GOT3 (cell line): Measurements from ENCODE around the gene SLC45A1.

Experiments used
- DNase-seq: peaks from one replicate; lab custom pipeline; 2025; ENCODE audit warnings: mixed read lengths; lab: John Stamatoyannopoulos, UW

SLC45A1 gene

DNA sequence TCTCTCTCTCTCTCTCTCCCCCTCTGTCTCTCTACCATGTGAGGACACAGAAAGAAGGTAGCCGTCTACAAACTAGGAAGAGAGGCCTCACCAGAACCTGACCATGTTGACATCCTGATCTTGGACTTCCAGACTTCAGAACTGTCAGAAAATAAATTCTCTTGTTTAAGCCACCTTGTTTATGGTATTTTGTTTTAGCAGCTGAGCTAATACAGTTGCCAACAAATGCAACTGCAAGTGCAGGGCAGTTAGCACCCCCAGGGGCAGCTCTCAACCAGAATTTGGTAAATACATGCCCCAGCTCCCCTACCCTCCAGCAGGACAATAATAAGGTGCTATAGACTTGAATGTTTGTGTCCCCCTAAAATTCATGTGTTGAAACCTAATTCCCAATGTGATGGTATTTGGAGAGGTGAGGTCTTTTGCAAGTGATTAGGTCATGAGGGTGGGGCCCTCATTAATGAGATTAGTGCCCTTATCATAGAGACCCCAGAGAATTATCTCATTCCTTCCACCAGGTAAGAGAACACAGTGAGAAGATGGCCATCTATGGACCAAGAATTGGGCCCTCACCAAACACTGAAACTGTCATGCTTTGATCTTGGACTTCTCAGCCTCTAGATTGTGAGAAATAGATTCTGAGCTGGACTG lies 6.7 kb upstream of the SLC45A1 start:
- DNase-seq: no peak

DNA sequence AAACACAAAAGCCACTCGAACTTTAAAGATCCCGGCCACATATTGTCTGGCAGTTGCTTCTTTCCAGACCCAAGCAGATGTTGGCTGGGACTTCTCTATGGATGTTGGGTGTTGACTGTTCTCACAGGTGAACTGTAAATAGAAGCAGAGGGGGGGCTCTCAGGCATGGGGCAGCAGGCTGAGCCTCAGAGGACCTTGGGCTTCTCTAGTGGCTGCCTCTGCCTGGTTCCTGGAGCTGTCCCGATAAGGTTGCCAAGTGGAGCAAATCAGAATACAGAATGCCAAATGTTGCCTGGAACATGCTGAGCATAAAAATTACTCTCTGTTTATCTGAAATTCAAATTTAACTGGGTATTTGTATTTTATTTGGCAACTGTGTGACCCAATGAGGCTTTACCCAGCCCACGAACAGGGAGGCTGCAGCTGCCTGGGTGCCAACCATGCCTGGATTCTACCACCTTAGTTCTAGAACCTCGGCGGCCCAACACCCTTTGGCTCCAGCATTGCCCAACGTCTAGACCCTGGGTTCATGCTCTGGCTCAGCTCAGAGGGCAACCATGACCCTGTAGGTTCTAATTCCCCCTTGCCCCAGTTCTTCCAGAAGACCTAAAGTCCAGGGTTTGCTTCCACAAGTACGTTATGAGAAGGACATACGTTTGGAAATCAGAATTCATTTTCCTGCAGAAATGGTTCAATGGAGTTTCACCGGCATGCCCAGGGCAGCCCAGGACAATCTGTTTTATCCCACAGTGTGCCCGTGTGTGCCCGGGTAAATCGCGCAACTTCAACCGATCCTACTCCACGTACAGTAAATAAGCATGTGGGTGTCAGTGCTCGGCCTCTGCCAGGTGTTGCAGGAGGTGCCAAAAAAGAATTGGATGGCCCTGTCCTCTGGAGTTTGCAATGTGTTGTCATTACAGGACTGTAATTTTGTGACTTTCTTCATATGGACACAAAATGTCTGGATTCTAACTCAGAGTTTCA lies 5.4 kb upstream of the SLC45A1 start:
- DNase-seq: no peak

DNA sequence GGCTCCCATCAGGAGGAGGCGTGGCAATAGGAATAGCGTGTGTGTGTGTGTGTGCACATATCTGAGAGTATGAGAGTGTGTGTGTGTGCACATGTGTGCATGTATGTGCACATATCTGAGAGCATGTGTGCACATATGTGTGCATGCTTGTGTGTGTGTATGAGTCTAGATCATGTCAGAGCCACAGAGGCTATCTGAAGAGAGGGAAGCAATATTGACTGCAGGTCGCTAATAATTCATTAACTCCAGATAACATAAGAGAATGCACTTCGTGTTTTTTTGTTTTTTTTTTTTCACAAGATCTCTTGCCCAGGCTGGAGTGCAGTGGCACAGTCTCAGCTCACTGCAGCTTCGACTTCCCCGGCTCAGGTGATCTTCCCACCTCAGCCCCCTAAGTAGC lies 4.7 kb upstream of the SLC45A1 start:
- no peak for DNase-seq

DNA sequence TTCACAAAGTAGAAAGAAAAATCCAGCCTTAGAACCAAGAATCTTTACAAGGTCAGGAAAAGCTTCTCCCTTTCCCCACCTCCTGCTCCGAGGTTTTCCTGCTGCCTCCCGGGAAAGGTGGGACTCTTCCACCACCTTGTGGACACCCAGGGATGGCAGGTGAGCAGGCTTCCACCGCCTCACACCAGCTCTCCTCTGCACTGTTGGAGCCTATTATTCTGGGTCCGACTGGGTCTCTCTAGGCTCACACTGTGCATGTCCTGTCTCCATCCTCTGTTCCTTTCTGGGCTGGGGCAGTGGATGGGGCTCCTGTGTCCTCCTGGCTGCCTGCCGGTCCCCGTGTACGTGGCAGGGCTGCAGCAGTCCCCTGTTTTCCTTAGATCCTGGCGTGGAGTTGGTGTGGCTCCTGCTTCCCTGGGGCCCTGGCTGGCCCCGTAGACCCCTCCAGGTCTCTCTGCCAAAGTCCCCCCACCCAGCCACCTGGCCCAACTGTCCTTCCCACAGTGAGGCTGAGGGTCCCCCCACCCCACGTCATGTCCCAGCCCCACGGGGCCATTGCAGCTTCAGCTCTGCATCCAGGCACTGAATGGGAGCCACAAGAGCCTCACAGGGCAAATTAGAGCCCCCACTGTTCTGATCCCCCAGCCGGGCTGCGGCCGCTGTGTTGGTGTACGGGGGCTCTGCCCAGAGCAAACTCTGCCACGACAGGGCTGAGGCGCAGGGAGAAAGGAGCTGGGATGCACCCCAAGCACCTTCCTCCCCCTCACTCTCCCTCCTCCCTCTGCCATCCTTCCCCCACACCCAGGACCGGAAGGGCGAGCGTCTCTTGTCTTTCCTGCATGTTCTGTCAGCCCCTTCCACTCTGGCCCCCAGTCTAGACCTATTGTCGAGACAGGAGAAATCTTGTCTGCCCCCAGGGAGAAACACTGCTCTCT lies 3.3 kb upstream of the SLC45A1 start:
- peak; percentile 21 for DNase-seq

DNA sequence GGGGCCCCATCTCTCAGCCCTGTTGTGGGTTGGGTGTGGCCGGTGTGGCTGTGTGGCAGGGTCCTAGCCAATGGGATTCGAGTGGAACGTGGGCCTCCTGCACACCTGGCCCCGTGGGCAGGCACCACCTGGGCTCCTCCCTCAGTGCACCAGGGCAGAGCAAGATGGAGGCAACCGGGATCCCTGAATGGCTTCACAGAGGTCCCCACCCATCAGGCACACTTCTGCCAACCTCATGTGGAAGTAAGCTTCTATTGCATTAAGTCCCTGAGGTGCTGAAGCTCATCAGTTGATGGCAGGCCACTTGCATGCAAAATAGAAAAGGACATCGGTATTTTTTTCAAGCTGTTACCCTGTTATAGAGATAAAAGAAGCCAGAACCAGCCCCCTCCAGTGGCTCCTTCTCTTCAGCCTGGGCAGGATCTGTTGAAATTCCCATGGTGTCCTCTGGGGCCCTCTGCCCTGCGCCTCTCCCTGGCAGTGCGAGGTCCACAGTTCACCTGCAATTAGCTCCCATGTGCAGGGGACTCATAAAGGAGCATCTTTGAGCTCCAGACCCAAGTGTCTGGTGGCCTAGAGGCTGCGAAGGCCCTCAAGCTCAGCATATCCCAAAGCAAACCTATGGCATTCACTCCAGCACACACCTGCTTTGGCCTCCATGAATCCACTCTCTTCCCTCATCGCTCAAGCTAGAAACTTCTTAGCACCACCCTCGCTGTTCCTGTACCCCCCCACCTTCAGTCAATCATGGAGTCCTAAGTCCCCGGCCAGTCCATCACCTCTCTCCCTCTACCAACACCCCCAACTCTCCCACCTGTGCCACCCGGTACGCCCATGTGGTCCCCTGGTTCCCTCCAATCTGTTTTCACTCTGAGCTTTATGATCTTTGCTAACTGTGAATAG lies 2.1 kb upstream of the SLC45A1 start:
- no peak for DNase-seq

DNA sequence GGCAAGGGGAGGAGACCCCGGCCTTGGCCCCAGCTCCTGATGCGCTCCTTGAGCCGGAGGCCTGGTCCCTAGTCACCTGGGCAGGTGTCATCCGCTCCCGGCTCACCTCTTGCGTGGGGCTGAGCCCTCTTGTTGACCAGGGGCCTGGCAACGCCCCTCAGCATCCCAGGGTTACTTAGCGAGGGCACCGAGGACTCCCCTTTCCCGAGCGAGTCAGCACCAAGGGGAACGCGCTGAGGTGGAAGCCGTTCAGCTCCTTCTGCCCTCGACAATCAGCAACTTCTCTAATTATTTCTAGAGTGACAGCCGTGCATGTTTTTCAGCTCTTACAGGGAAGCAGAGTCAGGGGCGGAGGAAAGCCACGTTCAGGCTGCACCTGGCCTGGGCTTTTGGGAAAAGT lies 522 bp downstream of the SLC45A1 start:
- no peak for DNase-seq

DNA sequence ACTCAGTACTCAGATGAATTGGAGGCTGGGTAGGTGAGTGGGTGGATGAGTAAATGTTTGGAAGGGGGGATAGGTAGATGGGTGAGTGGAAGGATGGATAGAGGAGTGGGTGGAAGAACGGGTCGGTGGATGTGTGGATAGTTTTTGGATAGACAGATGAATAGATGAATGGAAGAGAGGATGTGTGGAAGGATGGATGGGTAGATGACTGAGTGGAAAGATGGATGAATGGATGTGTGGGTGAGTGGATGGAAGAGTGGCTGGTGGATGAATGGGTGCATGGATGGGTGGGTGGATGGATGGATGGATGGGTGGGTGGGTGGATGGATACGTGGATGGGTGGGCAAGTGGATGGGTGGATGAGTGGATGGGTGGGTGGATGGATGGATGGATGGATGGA lies 3.7 kb downstream of the SLC45A1 start:
- no peak for DNase-seq

DNA sequence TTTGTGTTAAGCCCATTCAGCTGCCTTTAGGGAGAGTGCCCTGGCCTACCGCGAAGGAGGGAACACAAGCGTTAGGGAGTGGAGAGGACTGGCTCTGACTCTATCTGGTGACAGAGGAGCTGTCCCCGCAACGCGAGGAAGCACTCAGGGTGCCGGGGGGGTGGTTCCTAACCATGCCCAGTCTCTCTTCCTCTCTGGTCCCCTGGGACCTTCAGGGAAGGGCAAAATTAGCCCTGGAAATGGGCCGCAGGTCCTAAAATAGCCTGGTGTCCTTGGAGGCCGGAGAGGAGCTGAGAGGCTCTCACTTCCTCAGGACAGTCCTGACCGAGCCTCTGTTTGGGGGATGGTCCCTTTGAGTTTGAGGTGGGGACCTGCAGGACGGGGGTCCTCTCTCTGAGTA lies 5.8 kb downstream of the SLC45A1 start:
- no peak for DNase-seq

DNA sequence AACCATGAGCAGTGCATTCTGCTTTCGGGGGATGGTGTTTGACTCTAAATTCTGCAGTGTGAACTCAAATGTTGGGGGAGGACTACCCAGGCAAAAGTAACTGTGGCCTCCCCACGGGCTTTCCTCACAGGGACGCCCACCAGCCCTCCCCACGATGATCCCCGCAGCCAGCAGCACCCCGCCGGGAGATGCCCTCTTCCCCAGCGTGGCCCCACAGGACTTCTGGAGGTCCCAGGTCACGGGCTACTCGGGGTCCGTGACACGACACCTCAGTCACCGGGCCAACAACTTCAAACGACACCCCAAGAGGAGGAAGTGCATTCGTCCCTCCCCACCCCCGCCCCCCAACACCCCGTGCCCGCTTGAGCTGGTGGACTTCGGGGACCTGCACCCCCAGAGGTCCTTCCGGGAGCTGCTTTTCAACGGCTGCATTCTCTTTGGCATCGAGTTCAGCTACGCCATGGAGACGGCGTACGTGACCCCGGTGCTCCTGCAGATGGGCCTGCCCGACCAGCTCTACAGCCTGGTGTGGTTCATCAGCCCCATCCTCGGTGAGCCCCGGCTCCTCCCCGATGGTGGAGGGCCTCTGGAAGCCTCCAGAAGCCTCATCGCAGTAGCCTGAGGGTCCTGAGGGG lies 6.4 kb downstream of the SLC45A1 start:
- DNase-seq: no peak

DNA sequence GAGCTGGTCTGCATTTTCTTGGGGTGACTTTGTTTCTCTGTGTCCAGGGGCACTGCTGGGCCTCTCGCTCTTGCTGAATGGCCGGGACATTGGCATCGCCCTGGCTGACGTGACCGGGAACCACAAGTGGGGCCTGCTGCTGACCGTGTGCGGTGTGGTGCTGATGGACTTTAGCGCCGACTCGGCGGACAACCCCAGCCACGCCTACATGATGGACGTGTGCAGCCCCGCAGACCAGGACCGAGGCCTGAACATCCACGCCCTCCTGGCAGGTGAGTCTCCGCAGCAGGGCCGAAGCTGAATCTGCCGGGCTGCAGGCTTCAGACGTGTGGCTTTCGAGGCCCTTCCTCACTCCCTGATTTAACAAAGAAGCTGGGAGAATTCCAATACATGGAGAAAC lies 7.9 kb downstream of the SLC45A1 start:
- no peak for DNase-seq

DNA sequence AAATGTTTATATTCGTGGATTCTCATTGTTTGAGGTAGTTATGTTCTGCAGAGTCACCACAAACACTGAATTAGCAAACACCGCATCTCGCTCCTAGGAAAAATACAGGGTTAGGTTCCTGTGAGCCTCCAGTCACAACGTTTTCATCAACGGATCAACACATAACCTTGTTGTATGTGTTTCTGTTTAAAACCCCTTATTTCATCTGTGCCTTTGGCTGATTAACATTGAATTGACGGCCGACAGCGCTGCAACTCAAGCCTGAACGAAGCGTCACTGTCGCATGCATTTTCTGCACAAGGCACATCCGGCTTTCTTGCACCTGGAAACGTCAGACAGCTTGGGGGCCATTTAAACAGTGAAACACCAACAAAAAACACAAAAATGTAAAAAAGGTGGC lies 8.4 kb downstream of the SLC45A1 start:
- no peak for DNase-seq

DNA sequence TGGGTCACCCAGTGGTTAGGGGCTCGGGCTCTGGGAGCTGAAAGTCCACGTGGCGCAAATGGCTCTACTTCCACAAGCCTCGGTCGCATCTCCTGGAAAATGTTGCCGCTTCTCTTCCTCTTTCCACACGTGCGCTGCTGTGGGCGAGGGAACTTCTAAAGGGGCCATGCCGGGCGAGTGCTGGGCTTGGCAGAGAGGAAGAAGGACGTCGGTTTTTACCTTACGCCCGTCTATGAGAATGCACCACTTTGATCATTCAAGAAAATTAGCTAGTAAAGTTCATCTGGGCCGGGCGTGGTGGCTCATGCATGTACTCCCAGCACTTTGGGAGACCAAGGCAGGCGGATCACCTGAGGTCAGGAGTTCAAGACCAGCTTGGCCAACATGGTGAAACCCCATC lies 10.4 kb downstream of the SLC45A1 start:
- no peak for DNase-seq

DNA sequence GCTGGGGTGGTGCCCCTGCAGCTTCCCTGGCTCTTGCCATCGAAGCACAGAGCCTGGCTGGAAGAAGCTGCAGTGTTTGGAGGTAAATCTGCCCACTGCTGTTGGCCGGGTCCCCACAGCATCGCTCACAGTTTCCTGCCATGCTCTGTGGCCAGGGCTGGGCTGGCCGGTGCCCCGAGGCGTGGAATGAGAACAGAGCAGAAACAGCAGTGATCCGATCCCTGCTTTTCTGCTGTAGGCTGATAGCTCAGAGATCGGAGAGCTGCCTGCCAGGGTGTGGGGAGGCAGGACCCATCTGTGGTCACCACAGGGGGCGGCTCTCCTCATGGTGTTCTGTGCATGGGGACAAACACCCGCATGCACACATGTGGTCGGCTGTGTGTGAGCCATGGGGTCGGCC lies 11.5 kb downstream of the SLC45A1 start:
- no peak for DNase-seq

DNA sequence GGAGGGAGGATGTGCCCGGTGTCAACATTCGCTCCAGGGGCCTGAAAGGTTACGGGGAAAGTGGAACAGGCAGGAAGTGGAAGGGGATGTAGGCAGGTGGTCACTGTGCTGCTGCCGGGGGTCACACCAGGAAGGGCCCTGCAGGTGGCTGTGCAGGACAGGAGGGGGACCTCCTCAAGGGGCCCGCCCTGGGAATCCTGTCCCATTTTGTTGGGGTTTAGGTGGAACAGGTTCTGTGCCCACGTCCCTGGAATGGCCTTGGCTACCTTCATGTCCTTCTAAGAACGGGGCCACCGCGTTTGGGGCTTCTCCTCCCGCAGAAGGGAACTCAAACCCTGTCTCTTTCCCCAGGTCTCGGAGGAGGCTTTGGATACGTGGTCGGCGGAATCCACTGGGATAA lies 11.9 kb downstream of the SLC45A1 start:
- no peak for DNase-seq

DNA sequence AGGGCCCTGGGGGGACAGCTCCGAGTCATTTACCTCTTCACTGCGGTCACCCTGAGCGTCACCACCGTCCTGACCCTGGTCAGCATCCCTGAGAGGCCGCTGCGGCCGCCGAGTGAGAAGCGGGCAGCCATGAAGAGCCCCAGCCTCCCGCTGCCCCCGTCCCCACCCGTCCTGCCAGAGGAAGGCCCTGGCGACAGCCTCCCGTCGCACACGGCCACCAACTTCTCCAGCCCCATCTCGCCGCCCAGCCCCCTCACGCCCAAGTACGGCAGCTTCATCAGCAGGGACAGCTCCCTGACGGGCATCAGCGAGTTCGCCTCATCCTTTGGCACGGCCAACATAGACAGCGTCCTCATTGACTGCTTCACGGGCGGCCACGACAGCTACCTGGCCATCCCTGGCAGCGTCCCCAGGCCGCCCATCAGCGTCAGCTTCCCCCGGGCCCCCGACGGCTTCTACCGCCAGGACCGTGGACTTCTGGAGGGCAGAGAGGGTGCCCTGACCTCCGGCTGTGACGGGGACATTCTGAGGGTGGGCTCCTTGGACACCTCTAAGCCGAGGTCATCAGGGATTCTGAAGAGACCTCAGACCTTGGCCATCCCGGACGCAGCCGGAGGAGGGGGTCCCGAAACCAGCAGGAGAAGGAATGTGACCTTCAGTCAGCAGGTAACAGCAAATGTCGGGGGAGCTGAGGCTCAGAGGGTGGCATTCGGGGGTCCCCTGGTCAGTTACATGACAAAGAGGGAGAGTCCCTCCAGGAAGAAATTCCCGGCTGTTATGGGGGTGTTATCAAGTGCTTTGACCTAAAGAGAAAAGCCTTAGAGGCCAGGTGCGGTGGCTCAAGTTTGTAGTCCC lies 12.6 kb downstream of the SLC45A1 start:
- no peak for DNase-seq

DNA sequence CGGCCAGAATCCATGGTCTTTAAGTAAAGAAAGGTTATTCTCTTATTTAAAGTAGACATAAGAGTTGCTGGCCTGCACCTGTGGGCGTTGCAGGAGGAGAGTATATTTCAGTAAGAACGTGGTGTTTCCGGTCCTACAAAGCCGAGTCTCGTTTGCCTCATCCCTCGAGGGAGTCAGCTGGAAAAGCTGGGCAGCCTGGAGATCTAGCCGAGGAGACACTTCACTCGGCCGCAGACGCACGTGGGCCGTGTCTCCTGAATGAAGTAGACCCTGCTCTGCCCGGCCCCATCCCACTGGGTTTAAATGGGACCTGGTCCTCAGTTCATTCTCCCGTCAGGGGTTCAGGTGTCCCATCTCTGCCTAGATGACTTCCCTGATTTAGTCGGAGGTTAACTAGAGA lies 14.9 kb downstream of the SLC45A1 start:
- no peak for DNase-seq

DNA sequence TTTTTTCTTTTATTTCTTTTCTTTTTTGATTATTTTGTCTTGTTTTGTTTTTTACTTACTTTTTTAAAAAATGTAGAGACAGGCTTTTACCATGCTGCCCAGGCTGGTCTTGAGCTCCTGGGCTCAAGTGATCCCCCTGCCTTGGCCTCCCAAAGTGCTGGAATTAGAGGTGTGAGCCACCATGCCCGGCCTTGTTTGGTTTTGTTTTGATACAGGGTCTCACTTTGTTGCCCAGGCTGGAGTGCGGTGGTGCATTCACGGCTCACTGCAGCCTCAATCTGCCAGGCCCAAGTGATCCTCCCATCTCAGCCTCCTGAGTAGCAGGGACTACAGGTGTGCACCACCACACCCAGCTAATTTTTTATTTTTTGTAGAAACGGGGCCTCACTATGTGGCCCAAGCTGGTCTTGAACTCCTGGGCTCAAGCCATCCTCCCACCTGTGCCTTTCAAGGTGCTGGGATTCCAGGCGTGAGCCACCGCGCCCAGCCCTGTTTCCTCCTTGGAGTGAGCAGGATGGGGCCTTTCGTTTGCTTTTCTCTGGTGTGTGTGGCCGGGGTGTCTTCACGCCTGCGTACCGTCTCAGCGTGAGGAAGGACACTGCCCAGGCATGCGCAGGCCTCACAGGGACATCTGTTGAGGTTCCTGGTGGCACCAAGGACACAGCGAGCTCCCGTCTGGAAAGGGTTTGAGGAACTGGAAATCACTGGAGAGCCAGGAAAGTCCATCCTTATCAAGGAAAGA lies 15.5 kb downstream of the SLC45A1 start:
- DNase-seq: no peak

DNA sequence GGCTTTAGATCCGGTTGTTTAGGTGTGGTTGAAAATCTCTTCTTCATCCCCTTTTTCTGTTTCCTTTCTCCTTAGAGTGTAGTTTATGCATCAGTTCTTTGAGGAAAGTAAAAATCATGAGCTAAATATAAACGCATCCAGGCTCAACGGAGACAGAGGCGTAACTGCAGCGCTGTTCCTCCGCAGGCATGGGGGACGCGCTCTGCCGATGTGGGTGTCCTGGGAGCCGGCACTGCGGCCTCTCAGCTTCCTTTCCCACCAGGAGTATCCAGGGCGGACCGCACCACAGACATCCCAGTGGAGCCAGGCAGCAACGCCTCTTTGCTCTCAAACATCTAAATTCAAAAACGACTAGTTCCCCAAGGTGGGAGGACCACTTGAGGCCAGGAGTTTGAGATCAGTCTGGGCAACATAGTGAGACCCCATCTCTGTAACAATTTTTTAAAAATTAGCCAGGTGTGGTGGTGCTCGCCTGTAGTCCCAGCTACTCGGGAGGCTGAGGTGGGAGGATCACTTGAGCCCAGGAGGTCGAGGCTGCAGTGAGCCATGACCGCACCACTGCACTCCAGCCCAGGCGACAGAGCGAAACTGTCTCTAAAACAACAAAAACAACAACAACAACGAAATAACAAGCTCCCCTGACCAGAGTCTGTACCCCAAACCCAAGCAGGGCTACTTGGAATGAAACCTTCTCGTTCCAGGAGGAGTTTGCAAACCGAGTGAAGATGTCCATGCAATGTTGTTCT lies 16.4 kb downstream of the SLC45A1 start:
- DNase-seq: no peak
